NT2/D1 (cell line): ENCODE measurements around the gene APBA1.

Experiments used
- SUZ12 ChIP-seq: IDR thresholded peaks from 2 replicates; pipeline ENCODE4 v1.6.1; 2011; ENCODE audit not compliant: insufficient read length, insufficient read depth; ENCODE audit errors: extremely low read depth
- YY1 ChIP-seq: IDR thresholded peaks from 2 replicates; pipeline ENCODE4 v1.6.1; 2011; ENCODE audit not compliant: insufficient read length, insufficient read depth
- ZNF274 ChIP-seq: IDR thresholded peaks from 2 replicates; pipeline ENCODE4 v1.6.1; 2011; ENCODE audit warnings: mild to moderate bottlenecking, low read depth, low read length

DNA sequence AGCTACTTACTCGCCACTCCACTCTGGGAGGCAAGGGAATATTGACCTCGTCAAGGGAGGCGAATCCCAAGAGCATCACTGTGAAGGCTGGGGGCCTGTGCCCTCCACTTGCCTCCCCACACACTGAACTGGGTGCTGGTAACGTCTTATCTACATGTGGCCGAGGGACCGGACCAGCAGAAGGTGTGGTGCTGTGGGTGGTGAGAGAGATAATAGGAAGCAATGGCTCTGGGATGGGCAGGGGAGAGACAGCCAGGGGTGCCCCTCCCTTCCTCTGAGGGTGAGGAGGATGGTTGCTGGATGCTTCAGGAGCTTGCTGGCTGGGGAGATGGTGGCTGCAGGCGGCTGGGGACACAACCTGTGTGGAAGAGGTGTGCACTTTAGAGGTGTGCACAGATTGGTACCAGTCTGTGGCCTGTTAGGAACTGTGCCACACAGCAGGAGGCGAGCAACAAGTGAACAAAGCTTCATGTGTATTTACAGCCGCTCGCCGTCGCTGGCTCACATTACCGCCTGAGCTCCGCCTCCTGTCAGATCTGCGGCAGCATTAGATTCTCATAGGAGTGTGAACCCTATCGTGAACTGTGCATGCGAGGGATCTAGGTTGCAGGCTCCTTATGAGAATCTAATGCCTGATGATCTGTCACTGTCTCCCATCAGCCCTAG lies 246.9 kb downstream of the APBA1 start:
- TF ChIP-seq ZNF274: no peak
- no peak for TF ChIP-seq YY1
- TF ChIP-seq SUZ12: no peak
